HepG2 (cell line): ENCODE results near the gene RIMBP3C. TPM values are rescaled to one million over a fixed set of nuclear protein-coding genes. Genes with fewer than 3 reads are reported as not detected.
A peak's percentile ranks its signal among the peaks of the same experiment; 100 is the strongest.

Experiments used
- BCL3 ChIP-seq: sonication (generic); formaldehyde crosslinking; IDR thresholded peaks from 2 replicates; pipeline ENCODE4 v1.5.1; 2020; ENCODE audit warnings: mild to moderate bottlenecking, missing genetic modification reagents, moderate library complexity
- GPN1 ChIP-seq: sonication (generic); formaldehyde crosslinking; IDR thresholded peaks from 2 replicates; pipeline ENCODE4 v1.5.1; 2020; ENCODE audit warnings: missing genetic modification reagents, borderline replicate concordance
- HES4 ChIP-seq: sonication (generic); formaldehyde crosslinking; IDR thresholded peaks from 2 replicates; pipeline ENCODE4 v1.9.0; 2021; ENCODE audit warnings: mild to moderate bottlenecking, missing genetic modification reagents, borderline replicate concordance
- ISL2 ChIP-seq: sonication (generic); formaldehyde crosslinking; IDR thresholded peaks from 2 replicates; pipeline ENCODE4 v1.5.0; 2020; ENCODE audit warnings: missing genetic modification reagents
- MEF2D ChIP-seq: sonication (generic); formaldehyde crosslinking; IDR thresholded peaks from 2 replicates; pipeline ENCODE4 v1.5.1; 2020; ENCODE audit warnings: mild to moderate bottlenecking, missing genetic modification reagents
- MXD4 ChIP-seq: IDR thresholded peaks from 2 replicates; pipeline ENCODE4 v1.6.1; 2016; ENCODE audit warnings: mild to moderate bottlenecking, missing biosample characterization, missing genetic modification reagents
- SMARCC2 ChIP-seq: fragments of 450-650 bp; IDR thresholded peaks from 2 replicates; pipeline ENCODE4 v1.6.1; 2017; ENCODE audit warnings: antibody characterized with exemption, mild to moderate bottlenecking
- SOX5 ChIP-seq: IDR thresholded peaks from 2 replicates; pipeline ENCODE4 v1.6.1; 2016; ENCODE audit warnings: borderline replicate concordance
- TOPORS ChIP-seq: sonication (generic); formaldehyde crosslinking; IDR thresholded peaks from 2 replicates; pipeline ENCODE4 v1.8.0; 2023; ENCODE audit warnings: mild to moderate bottlenecking, missing genetic modification reagents
- TRIM24 ChIP-seq: sonication (generic); formaldehyde crosslinking; IDR thresholded peaks from 2 replicates; pipeline ENCODE4 v1.8.0; 2022; ENCODE audit warnings: mild to moderate bottlenecking, missing genetic modification reagents
- ZBED4 ChIP-seq: sonication (generic); formaldehyde crosslinking; IDR thresholded peaks from 2 replicates; pipeline ENCODE4 v1.4.0; 2020; ENCODE audit warnings: missing genetic modification reagents, borderline replicate concordance
- ZBTB42 ChIP-seq: sonication (generic); formaldehyde crosslinking; IDR thresholded peaks from 2 replicates; pipeline ENCODE4 v1.5.0; 2020; ENCODE audit warnings: mild to moderate bottlenecking, missing genetic modification reagents
- ZNF205 ChIP-seq: IDR thresholded peaks from 2 replicates; pipeline ENCODE4 v1.6.1; 2018; ENCODE audit warnings: missing biosample characterization, missing genetic modification reagents
- ZNF446 ChIP-seq: sonication (generic); formaldehyde crosslinking; IDR thresholded peaks from 2 replicates; pipeline ENCODE4 v1.5.0; 2020; ENCODE audit warnings: mild to moderate bottlenecking, missing genetic modification reagents
- ZNF510 ChIP-seq: sonication (generic); formaldehyde crosslinking; IDR thresholded peaks from 2 replicates; pipeline ENCODE4 v1.4.0; 2020; ENCODE audit warnings: low read depth, mild to moderate bottlenecking, missing genetic modification reagents
- ZNF615 ChIP-seq: sonication (generic); formaldehyde crosslinking; IDR thresholded peaks from 2 replicates; pipeline ENCODE4 v1.5.0; 2020; ENCODE audit warnings: mild to moderate bottlenecking, missing genetic modification reagents, borderline replicate concordance
- ZNF709 ChIP-seq: sonication (generic); formaldehyde crosslinking; IDR thresholded peaks from 2 replicates; pipeline ENCODE4 v1.5.0; 2020; ENCODE audit warnings: mild to moderate bottlenecking, missing genetic modification reagents
- ZSCAN25 ChIP-seq: sonication (generic); formaldehyde crosslinking; IDR thresholded peaks from 2 replicates; pipeline ENCODE4 v1.8.0; 2022; ENCODE audit warnings: mild to moderate bottlenecking, missing genetic modification reagents
- polyA plus RNA-seq, 8 experiments: library from polyadenylated mRNA; depleted of rRNA in 3 of 8; stranded (reverse) in 7 of 8; unstranded in 1 of 8; fragments of >200 nt; fragmentation: Illumina TruSeq in 4 of 8; extraction: Trizol in 4 of 8; gene quantifications; 2 replicates each; pipeline versions ENCODE4 v1.2.1 to v1.2.3, GENCODE V29; 2011 to 2016; ENCODE audit warnings: low read depth in 4 of 8, missing spikeins in 1 of 8, mixed read lengths in 1 of 8; ENCODE audit not compliant: insufficient read depth in 1 of 8
- total RNA-seq, 5 experiments: library from RNA; depleted of rRNA; stranded (reverse); fragments of >200 nt; fragmentation: Illumina TruSeq; extraction: Trizol; gene quantifications; 2 replicates each; pipeline ENCODE4 v1.2.3, GENCODE V29; 2016; ENCODE audit warnings: low read depth in 1 of 5
- TF ChIP-seq, protein P1 (sequence below): sonication (generic); formaldehyde crosslinking; IDR thresholded peaks from 2 replicates; pipeline ENCODE4 v1.4.0; 2020; ENCODE audit warnings: missing genetic modification reagents
- TF ChIP-seq, protein P2 (sequence below): sonication (generic); formaldehyde crosslinking; IDR thresholded peaks from 2 replicates; pipeline ENCODE4 v1.4.0; 2020; ENCODE audit warnings: mild to moderate bottlenecking, missing genetic modification reagents

Gene RIMBP3C
- total and polyA plus RNA-seq, 2 of the 13 experiments (the other 11 are each of a cell fraction or from before 2014, with no cell fraction given): 0.15 TPM; not detected in 1

DNA sequence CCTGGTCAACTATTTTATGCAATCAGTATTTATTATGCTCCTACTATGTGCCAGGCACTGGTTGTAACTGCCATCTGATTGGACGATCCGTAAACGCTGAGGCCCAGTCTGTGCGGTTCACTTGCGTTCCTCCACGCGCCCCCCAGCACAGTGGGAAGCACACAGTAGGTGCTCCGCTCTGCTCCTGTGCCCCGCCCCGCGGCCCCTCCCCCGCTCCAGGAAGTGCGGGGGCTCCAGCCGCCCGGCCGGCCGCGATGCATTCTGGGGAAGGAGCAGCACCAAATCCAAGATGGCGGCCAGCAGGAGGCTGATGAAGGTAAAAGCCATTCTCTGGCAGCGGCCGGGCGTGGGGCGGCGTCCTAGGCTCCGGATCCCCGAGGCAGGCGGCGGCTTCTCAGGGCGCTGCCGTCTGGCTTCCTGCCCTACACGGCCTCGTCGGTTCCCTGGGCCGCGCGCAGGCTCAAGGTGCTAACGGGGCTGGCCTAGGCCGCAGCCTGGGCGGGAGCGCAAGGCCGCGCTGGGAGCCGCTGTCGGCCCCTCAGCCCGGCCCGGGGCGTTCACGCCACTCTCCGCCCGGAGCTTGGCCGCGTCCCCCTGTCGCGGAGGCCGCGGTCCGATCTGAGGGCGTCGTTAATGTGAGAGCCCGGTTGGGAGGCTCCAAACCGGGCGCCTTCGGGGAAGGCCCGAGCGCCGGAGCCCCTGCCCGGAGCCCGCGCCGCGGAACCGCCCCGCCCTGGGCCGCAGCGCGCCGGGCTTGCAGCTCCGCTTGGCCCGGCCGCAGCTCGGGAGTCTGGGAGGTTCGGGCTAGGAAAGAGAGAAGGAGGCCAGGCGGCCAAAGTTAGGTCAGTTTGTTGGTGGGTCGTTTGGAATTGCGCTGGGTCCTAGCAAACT, 16.4 kb upstream of the RIMBP3C start, which contains the start of gene UBE2L3 (continued):
- TF ChIP-seq ZBTB42: peak; percentile 79; the same call in 1 of the 2 replicates
- peak; percentile 62 for TF ChIP-seq ZNF205 (CRISPR knock-in tag)
- peak; percentile 51; the same call in 1 of the 2 replicates for TF ChIP-seq ISL2 (CRISPR knock-in tag)
- no peak for TF ChIP-seq SMARCC2
- TF ChIP-seq SOX5 (CRISPR knock-in tag): 0 out of 2 replicates have a peak, but pooled peaks have one; percentile 16
- TF ChIP-seq MXD4: no peak; the same call in 1 of the 2 replicates
- peak; percentile 90 for TF ChIP-seq ZNF615 (CRISPR knock-in tag)
- TF ChIP-seq GPN1 (CRISPR knock-in tag): no peak; the same call in 1 of the 2 replicates
- no peak for TF ChIP-seq TOPORS (CRISPR knock-in tag)
- peak; percentile 97 for TF ChIP-seq HES4 (CRISPR knock-in tag)
- TF ChIP-seq MEF2D (CRISPR knock-in tag): peak; percentile 64; the same call in 1 of the 2 replicates
- peak; percentile 74 for TF ChIP-seq ZBED4 (CRISPR knock-in tag)
- peak; percentile 74; the same call in 1 of the 2 replicates for TF ChIP-seq TRIM24 (CRISPR knock-in tag)
- TF ChIP-seq, protein P1, sequence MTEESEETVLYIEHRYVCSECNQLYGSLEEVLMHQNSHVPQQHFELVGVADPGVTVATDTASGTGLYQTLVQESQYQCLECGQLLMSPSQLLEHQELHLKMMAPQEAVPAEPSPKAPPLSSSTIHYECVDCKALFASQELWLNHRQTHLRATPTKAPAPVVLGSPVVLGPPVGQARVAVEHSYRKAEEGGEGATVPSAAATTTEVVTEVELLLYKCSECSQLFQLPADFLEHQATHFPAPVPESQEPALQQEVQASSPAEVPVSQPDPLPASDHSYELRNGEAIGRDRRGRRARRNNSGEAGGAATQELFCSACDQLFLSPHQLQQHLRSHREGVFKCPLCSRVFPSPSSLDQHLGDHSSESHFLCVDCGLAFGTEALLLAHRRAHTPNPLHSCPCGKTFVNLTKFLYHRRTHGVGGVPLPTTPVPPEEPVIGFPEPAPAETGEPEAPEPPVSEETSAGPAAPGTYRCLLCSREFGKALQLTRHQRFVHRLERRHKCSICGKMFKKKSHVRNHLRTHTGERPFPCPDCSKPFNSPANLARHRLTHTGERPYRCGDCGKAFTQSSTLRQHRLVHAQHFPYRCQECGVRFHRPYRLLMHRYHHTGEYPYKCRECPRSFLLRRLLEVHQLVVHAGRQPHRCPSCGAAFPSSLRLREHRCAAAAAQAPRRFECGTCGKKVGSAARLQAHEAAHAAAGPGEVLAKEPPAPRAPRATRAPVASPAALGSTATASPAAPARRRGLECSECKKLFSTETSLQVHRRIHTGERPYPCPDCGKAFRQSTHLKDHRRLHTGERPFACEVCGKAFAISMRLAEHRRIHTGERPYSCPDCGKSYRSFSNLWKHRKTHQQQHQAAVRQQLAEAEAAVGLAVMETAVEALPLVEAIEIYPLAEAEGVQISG: peak; percentile 81
- peak; percentile 93 for TF ChIP-seq ZNF709
- TF ChIP-seq, protein P2, sequence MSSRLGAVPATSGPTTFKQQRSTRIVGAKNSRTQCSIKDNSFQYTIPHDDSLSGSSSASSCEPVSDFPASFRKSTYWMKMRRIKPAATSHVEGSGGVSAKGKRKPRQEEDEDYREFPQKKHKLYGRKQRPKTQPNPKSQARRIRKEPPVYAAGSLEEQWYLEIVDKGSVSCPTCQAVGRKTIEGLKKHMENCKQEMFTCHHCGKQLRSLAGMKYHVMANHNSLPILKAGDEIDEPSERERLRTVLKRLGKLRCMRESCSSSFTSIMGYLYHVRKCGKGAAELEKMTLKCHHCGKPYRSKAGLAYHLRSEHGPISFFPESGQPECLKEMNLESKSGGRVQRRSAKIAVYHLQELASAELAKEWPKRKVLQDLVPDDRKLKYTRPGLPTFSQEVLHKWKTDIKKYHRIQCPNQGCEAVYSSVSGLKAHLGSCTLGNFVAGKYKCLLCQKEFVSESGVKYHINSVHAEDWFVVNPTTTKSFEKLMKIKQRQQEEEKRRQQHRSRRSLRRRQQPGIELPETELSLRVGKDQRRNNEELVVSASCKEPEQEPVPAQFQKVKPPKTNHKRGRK: no peak
- TF ChIP-seq ZNF510: peak; percentile 85; the same call in 1 of the 2 replicates
- TF ChIP-seq BCL3: peak; percentile 94
- TF ChIP-seq ZNF446 (CRISPR knock-in tag): peak; percentile 82; the same call in 1 of the 2 replicates
- TF ChIP-seq ZSCAN25: peak; percentile 79
